Suprapubic skin (tissue), 4 donors: ENCODE results near the gene THAP10. TPM values are rescaled to one million over a fixed set of nuclear protein-coding genes. Genes with fewer than 3 reads are reported as not detected.

Experiments
- DNase-seq, 2 donors: peaks; one replicate each; pipeline ENCODE4 v3.0.0-alpha.2; 2019; ENCODE audit warnings: low spot score in 2 of 2
- H3K27ac ChIP-seq: fragments of 200-600 bp; sonication (generic); one replicate; pipeline ENCODE4 v1.5.1; 2019
- H3K27me3 ChIP-seq: fragments of 200-600 bp; sonication (generic); one replicate; pipeline ENCODE4 v1.5.1; 2019
- H3K36me3 ChIP-seq: fragments of 200-600 bp; sonication (generic); one replicate; pipeline ENCODE4 v1.5.1; 2019
- H3K4me1 ChIP-seq: fragments of 200-600 bp; sonication (generic); one replicate; pipeline ENCODE4 v1.5.1; 2019
- H3K4me3 ChIP-seq: fragments of 200-600 bp; sonication (generic); one replicate; pipeline ENCODE4 v1.5.1; 2019; ENCODE audit warnings: mild to moderate bottlenecking
- H3K9me3 ChIP-seq: fragments of 200-600 bp; sonication (generic); one replicate; pipeline ENCODE4 v1.5.1; 2019
- CTCF ChIP-seq, 2 donors: fragments of 200-600 bp in 1 of 2; fragments of 450-650 bp in 1 of 2; sonication (generic) in 1 of 2; IDR thresholded peaks; one replicate each; pipeline ENCODE4 v1.5.1; 2016 to 2019; ENCODE audit warnings: antibody characterized with exemption in 2 of 2, mild to moderate bottlenecking in 1 of 2, moderate library complexity in 1 of 2
- EP300 ChIP-seq: sonication (generic); formaldehyde crosslinking; IDR thresholded peaks from one replicate; pipeline ENCODE4 v1.6.1; 2017; ENCODE audit warnings: antibody characterized with exemption
- POLR2A ChIP-seq, 2 donors: fragments of 450-650 bp; IDR thresholded peaks; one replicate each; pipeline ENCODE4 v1.6.1; 2017; ENCODE audit warnings: antibody characterized with exemption in 2 of 2, mild to moderate bottlenecking in 2 of 2, moderate library complexity in 2 of 2
- POLR2AphosphoS5 ChIP-seq, 3 donors: sonication (generic); formaldehyde crosslinking; IDR thresholded peaks; one replicate each; pipeline ENCODE4 v1.6.1; 2017; ENCODE audit warnings: antibody characterized with exemption in 3 of 3
- WGBS: methylation state at CpG from one replicate; pipeline ENCODE4 v1.1.5; 2018; 5-methylcytosine and 5-hydroxymethylcytosine counted together
- total RNA-seq, 4 donors: library from RNA; depleted of rRNA; stranded (reverse); fragments of >200 nt; gene quantifications; one replicate each; pipeline ENCODE4 v1.1.0, GENCODE V29; 2016

Gene THAP10
- total RNA-seq, 4 donors from 2014 or later, result 0.87 to 2.7 (median 1.2) TPM

- WGBS, result 79% methylated on average over 1 of the region's 1 CpG
- no peak overlapping the region for H3K27ac ChIP-seq
- H3K4me1 ChIP-seq, result no peaks in the 10 kb centered on the region
- H3K27me3 ChIP-seq, result no peaks in the 10 kb centered on the region
- no peak overlapping the region for H3K4me3 ChIP-seq
- peaks cover 13% of the 10 kb centered on the region for H3K36me3 ChIP-seq
- DNase-seq, result no peak
- TF ChIP-seq CTCF (IDR thresholded peaks at IDR 0.05) (no peak), POLR2AphosphoS5 (IDR thresholded peaks at IDR 0.05) (no peak), EP300 (no peak), POLR2A (IDR thresholded peaks at IDR 0.05) (no peak)
- H3K9me3 ChIP-seq, result no peaks in the 10 kb centered on the region
Measured at GRCh38 chr15:70902107-70902506, 9.9 kb upstream of the THAP10 start.

- Histone ChIP-seq H3K9me3 (no peaks in the 10 kb centered on the region), H3K4me1 (peaks cover 24% of the 10 kb centered on the region), H3K27ac (peak overlapping the region; percentile 78), H3K27me3 (no peaks in the 10 kb centered on the region), H3K36me3 (no peaks in the 10 kb centered on the region), H3K4me3 (peak overlapping the region; percentile 91)
- 8% methylated on average over 10 of the region's 10 CpGs for WGBS
- DNase-seq, result no peak
- no peak for TF ChIP-seq POLR2AphosphoS5 (IDR thresholded peaks at IDR 0.05)
- peak in 1 of 2 donors; percentile 27 for TF ChIP-seq CTCF (IDR thresholded peaks at IDR 0.05)
- TF ChIP-seq EP300, result no peak
- TF ChIP-seq POLR2A (IDR thresholded peaks at IDR 0.05), result no peak
Measured at GRCh38 chr15:70892912-70893560, 803 bp upstream of the THAP10 start.

GRCh38 chr15:70882361-70882760, 9.9 kb downstream of the THAP10 start:
- Histone ChIP-seq H3K36me3 (no peaks in the 10 kb centered on the region), H3K9me3 (no peaks in the 10 kb centered on the region), H3K27ac (no peak overlapping the region), H3K4me1 (no peaks in the 10 kb centered on the region), H3K27me3 (no peaks in the 10 kb centered on the region), H3K4me3 (no peak overlapping the region)
- TF ChIP-seq POLR2A (IDR thresholded peaks at IDR 0.05) (no peak), EP300 (no peak), POLR2AphosphoS5 (IDR thresholded peaks at IDR 0.05) (no peak), CTCF (IDR thresholded peaks at IDR 0.05) (no peak)
- 82% methylated on average over 2 of the region's 2 CpGs for WGBS
- DNase-seq, result no peak

GRCh38 chr15:70880781-70881180, 11.5 kb downstream of the THAP10 start:
- WGBS, result 86% methylated on average over 2 of the region's 2 CpGs
- Histone ChIP-seq H3K27me3 (no peaks in the 10 kb centered on the region), H3K4me3 (no peak overlapping the region), H3K27ac (no peak overlapping the region), H3K36me3 (no peaks in the 10 kb centered on the region), H3K9me3 (no peaks in the 10 kb centered on the region), H3K4me1 (no peaks in the 10 kb centered on the region)
- no peak for TF ChIP-seq POLR2A (IDR thresholded peaks at IDR 0.05)
- TF ChIP-seq CTCF (IDR thresholded peaks at IDR 0.05), result no peak
- no peak for TF ChIP-seq EP300
- no peak for TF ChIP-seq POLR2AphosphoS5 (IDR thresholded peaks at IDR 0.05)
- no peak for DNase-seq

- Histone ChIP-seq H3K4me1 (no peaks in the 10 kb centered on the region), H3K27me3 (no peaks in the 10 kb centered on the region), H3K36me3 (no peaks in the 10 kb centered on the region), H3K27ac (no peak overlapping the region), H3K9me3 (no peaks in the 10 kb centered on the region), H3K4me3 (no peak overlapping the region)
- no peak for DNase-seq
- TF ChIP-seq POLR2AphosphoS5 (IDR thresholded peaks at IDR 0.05) (no peak), EP300 (no peak), CTCF (IDR thresholded peaks at IDR 0.05) (no peak), POLR2A (IDR thresholded peaks at IDR 0.05) (no peak)
- 82% methylated on average over 2 of the region's 2 CpGs for WGBS
Measured at GRCh38 chr15:70879401-70879800, 12.8 kb downstream of the THAP10 start.
